OCI-LY7 (cell line): ENCODE measurements around the gene CIDEB.

Experiments used
- CTCF ChIP-seq: fragments of 200-600 bp; sonication (generic); conservative IDR thresholded peaks from 2 replicates; pipeline ENCODE4 v1.5.1; 2014; ENCODE audit warnings: mild to moderate bottlenecking, antibody characterized with exemption, low read length, moderate library complexity, mixed read lengths
- EZH2phosphoT487 ChIP-seq: fragments of 200-600 bp; sonication (generic); IDR thresholded peaks from 2 replicates; pipeline ENCODE4 v1.6.1; 2018; ENCODE audit warnings: low read depth, borderline replicate concordance, mild to moderate bottlenecking, mixed run types, antibody characterized with exemption, low read length, moderate library complexity, mixed read lengths

GRCh38 chr14:24300326-24300980, 7.3 kb downstream of the CIDEB start:
- TF ChIP-seq CTCF, result no peak
- TF ChIP-seq EZH2phosphoT487, result no peak
